GM21526 (cell line): ENCODE data around the gene ZC3H12D.
"Not testable (repeated sequence)": the region's sequence is repeated elsewhere in the genome, so short reads cannot be mapped to it uniquely, and the experiment has no call there.

ENCODE experiments used
- ATAC-seq: cut with Tn5 transposase; IDR thresholded peaks from one replicate; pipeline ENCODE4 v1.9.1; 2021; ENCODE audit warnings: moderate library complexity; ENCODE audit not compliant: unreplicated experiment, low FRiP score

Gene ZC3H12D

GRCh38 chr6:149445095-149445466, 39.7 kb downstream of the ZC3H12D start:
- ATAC-seq: no peak

DNA sequence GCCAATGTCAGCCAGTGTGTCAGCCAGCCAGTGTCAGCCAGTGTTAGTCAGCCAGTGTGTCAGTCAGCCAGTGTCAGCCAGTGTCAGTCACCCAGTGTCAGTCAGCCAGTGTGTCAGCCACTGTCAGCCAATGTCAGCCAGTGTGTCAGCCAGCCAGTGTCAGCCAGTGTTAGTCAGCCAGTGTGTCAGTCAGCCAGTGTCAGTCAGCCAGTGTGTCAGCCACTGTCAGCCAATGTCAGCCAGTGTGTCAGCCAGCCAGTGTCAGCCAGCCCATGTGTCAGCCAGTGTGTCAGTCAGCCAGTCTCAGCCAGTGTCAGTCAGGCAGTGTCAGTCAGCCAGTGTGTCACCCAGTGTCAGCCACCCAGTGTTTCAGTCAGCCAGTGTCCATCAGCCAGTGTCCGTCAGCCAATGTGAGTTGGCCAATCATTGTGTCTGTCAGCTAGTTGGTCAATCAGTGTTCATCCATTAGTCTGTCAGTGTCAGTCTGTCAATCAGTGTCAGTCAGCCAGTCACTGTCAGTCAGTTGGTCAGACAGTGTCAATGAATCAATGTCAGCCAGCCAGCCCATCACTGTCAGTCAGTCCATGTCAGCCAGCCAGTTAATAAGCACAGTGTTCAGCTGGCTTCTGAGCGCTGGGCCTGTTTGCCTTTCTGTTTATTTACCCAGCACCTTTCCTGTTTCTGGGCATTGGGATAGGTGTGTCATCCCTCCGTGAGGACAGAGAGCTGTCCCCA, 40.3 kb downstream of the ZC3H12D start:
- not testable (repeated sequence) for ATAC-seq

- ATAC-seq: no peak
Observed at GRCh38 chr6:149443411-149444181, 41.2 kb downstream of the ZC3H12D start.

DNA sequence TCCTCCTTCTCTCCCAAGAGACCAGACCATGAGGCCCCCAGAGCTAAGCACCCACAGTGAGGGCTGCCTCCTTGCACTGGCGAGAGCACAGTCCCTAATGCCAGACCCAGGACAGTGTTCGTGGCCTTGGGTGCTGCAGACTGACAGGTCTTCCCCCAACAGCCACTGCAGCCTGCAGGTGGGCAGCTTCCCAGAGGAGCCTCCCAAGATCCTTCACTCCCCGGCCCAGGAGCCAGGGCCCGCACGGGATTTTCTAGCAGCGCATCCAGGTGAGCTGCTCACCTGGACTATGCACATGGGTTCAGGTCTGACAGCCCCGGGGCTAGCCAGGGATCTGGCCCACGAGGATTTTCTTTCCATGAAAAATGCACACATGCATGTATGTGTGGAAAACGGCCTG, 43.1 kb downstream of the ZC3H12D start:
- ATAC-seq: no peak

DNA sequence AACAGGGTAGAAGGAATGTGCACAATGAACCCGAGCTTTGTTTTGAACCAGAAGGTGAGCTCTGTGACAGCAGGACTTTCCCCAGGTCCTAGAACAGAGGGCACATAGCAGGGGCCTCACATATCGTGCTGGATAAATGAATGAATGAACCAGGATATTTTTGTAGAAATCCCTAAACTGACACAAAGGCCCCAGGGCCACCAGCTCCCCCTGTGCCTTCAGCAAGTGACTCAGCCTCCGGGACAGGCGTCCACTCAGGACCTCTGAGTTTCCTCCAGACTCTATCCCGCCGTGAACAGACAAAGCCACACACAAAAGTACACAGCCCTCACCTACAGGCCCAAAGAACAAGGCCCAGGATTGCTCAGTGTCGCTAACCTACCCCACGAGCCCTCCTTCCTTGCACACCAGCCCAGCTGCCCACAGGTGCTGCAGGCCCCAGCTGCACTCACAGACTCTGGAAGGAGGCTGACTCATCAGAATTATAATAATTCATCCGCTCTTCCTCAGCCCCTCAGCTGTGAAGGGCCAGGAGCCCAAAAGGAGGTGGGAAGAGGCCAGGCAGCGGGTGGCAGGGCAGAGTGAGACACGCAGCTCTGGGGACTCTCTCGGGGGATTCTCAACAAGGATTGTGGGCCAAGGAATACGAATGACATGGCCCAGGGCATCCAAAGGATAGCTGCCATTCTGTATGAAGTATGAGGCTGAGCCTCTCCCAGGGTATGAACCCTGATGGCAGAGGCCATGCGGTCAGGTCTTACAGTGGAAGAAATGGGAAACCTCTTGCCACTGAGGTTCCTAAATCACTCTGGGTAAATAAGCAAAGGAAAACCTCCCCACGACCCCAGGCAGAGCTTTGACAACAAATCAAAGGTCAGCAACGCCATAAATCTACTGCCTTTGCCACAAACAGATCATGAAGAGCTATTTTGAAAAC, 43.8 kb downstream of the ZC3H12D start:
- ATAC-seq: no peak

- no peak for ATAC-seq
Observed at GRCh38 chr6:149439626-149440025, 45.2 kb downstream of the ZC3H12D start.

GRCh38 chr6:149438855-149439254, 46.0 kb downstream of the ZC3H12D start:
- no peak for ATAC-seq

GRCh38 chr6:149437212-149437611, 47.6 kb downstream of the ZC3H12D start:
- ATAC-seq: no peak

DNA sequence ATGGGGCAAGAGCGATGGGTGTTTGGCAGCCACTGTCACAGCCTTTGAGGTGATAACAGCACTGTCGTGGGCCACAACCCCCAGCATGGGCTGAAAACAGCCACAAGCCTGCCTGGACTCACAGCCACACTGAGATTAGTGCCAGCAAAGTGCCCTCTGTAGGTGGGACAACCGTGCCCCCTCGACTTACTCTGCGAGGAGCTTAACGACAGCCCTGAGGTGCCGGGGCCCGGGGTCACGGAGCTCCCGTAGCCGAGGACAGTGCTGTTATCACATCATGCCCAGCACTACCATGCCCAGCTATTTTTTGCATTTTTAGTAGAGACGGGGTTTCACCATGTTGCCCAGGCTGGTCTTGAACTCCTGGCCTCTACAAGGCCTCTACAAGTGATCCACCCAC, 48.2 kb downstream of the ZC3H12D start:
- ATAC-seq: no peak

GRCh38 chr6:149435919-149436586, 48.8 kb downstream of the ZC3H12D start:
- no peak for ATAC-seq

- ATAC-seq: no peak
Observed at GRCh38 chr6:149433881-149434280, 50.9 kb downstream of the ZC3H12D start.

DNA sequence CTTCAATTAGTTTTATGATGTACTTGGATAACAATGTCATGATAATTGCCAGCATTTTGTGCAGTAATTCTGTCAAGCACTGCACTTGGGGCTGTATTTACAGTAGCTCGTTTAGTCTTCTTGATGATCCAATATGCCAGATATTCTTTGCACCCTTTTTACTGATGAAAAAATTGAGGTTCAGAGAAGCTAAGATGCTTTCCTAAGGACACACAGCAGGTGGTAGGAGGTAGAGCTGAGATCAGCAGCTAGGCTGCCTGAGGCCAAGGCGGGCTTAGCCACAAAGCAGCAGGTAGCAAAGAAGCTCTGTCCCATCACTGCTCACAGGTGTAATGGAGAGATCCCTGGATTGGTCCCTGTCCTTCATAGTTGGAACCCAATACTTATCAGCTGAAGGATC, 51.4 kb downstream of the ZC3H12D start:
- ATAC-seq: no peak

- ATAC-seq: peak; percentile 73
Observed at GRCh38 chr6:149431905-149432775, 52.7 kb downstream of the ZC3H12D start.

GRCh38 chr6:149429427-149430360, 55.1 kb downstream of the ZC3H12D start:
- ATAC-seq: no peak

- no peak for ATAC-seq
Observed at GRCh38 chr6:149428606-149429005, 56.2 kb downstream of the ZC3H12D start.

DNA sequence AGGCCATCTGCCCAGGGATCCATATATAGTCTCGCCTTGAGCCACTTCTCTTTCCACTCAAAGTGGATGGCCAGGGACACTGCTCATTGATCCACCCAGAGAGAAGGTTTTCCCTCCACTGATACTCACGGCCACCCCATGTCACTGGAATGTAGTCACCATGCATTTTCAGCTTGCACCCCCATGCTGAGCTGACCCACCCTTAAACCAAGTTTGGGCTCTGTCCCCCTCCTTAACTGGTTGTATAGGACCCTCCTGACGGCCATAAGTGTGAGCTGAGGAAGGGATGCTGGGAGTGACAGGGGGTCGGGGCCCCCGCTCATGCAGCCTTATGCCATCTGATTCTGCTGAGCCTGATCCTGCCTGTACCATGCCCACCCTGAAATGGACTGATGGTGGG, 59.1 kb downstream of the ZC3H12D start:
- no peak for ATAC-seq

DNA sequence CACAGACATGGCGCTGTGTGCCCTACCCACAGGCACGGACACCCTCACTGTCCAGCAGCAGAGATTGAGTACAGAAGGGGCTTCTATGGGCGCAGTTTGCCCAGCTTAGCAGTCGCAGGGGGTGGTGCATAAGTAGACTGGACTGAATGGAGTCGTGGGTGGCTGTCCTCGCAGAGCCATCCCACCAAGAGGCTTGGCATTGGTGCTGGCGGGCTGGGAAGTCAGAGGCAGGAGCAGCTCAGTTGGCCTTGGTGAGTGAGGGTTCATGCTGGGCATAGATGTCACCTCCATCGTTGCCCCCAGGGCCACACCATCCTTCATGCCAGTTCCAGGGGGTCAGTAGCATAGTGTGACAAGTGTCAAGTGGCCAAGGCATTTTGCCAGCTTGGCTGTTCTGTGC, 59.6 kb downstream of the ZC3H12D start:
- no peak for ATAC-seq

DNA sequence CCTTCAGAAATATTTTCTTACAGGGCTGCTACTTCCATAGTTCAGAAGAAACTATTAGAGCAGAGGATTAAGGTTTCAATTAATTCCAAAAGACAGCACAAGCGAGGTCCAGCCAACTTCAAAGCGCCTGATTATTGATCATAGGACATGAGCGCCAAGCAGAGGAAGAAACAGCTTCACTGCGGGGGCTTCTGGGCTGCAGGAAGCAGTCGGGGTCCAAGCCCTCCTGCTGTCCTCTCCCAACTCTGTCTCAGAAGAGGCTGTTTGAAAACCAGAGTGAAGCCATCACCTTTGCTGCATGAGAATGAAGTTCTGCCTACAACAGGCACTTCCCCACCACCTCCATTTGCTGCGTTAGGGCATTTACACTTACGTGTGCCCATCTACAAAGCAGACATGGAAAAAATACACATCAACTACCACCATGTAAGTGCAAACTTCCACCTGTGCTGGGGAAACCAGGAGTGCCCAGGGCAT, 60.8 kb downstream of the ZC3H12D start:
- ATAC-seq: no peak
